ENCODE data around the gene FLT3LG. TPM values are rescaled to one million over a fixed set of nuclear protein-coding genes. Genes with fewer than 3 reads are reported as not detected.

FLT3LG gene
- total RNA-seq, 1 donor from 2014 or later, result 1.4 TPM

DNA sequence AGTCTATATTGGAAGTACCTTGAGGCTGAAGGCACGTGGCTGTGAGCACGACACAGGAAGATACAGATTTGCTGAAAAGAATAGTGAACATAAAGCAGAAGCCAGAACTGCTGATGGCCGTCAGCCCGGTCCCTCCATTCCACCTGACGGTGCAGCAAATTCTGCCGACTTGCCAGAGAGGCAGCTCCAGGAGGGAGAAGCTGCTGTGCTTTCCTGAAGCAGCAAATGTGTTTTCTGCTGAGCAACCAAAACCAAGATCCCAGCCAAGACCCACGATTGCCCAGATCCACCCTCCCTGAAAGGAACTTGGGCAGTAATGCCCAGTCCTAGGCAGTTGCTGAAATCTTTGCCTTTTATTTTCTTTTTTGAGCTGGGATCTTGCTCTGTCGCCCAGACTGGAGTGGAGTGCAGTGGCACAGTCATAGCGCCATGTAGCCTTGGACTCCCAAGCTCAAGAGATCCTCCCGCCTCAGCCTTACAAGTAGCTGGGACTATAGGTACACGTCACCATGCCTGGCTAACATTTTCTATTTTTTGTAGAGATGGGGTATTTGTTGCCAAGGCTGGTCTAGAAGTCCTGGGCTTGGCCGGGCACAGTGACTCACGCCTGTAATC, 46.8 kb downstream of the FLT3LG start:
- Mint-ChIP-seq H3K27me3 (ENCODE audit: unreplicated experiment) (peaks cover 1% of the 10 kb centered on the region), H3K36me3 (ENCODE audit: low read depth, unreplicated experiment) (peaks cover 38% of the 10 kb centered on the region), H3K27ac (ENCODE audit: unreplicated experiment) (no peak overlapping the region), H3K9me3 (ENCODE audit: unreplicated experiment) (no peaks in the 10 kb centered on the region), H3K4me1 (ENCODE audit: unreplicated experiment) (peaks cover 13% of the 10 kb centered on the region), H3K4me3 (ENCODE audit: unreplicated experiment) (no peak overlapping the region)
- TF ChIP-seq, protein P1, sequence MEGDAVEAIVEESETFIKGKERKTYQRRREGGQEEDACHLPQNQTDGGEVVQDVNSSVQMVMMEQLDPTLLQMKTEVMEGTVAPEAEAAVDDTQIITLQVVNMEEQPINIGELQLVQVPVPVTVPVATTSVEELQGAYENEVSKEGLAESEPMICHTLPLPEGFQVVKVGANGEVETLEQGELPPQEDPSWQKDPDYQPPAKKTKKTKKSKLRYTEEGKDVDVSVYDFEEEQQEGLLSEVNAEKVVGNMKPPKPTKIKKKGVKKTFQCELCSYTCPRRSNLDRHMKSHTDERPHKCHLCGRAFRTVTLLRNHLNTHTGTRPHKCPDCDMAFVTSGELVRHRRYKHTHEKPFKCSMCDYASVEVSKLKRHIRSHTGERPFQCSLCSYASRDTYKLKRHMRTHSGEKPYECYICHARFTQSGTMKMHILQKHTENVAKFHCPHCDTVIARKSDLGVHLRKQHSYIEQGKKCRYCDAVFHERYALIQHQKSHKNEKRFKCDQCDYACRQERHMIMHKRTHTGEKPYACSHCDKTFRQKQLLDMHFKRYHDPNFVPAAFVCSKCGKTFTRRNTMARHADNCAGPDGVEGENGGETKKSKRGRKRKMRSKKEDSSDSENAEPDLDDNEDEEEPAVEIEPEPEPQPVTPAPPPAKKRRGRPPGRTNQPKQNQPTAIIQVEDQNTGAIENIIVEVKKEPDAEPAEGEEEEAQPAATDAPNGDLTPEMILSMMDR (IDR thresholded peaks at IDR 0.05; ENCODE audit: unreplicated experiment), result no peak
- DNase-seq (ENCODE audit: low spot score), result no peak

DNA sequence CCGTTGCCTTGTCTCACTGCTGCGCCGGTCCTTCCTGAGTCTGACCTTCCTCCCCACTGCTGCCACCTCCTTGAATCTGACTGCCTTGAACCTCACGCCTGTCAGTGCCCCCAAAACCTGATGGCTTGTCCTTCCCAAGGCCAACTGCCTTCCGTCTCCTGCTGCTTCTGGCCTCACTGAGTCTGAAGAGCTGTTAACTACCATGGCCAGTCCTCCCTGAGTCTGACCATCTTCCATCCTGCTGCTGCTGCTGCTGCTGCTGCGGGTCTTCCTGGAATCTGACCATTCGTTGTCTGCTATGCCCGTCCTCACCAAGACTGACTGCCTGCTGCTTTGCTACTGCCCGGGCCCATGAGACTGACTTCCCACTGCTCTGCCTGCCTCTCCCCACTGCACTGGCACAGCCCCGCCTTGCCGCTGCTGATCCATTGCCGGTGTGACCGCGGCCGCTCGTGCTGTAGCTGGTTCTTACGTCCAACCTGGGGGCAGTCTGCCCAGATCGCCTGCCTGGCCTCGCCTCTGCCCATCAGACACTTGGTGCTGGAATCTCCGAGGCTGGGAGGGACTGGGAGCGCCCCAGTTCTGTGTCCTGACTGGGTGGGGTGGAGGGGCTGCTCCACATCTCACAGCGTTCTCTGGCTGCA, 50.9 kb downstream of the FLT3LG start:
- Mint-ChIP-seq H3K4me3 (ENCODE audit: unreplicated experiment) (peak overlapping the region; percentile 81), H3K27ac (ENCODE audit: unreplicated experiment) (peak overlapping the region; percentile 31), H3K9me3 (ENCODE audit: unreplicated experiment) (no peaks in the 10 kb centered on the region), H3K36me3 (ENCODE audit: low read depth, unreplicated experiment) (peaks cover 31% of the 10 kb centered on the region), H3K4me1 (ENCODE audit: unreplicated experiment) (peaks cover 7% of the 10 kb centered on the region), H3K27me3 (ENCODE audit: unreplicated experiment) (peaks cover 8% of the 10 kb centered on the region)
- no peak for DNase-seq (ENCODE audit: low spot score)
- TF ChIP-seq, protein P1 (IDR thresholded peaks at IDR 0.05; ENCODE audit: unreplicated experiment), result no peak

DNA sequence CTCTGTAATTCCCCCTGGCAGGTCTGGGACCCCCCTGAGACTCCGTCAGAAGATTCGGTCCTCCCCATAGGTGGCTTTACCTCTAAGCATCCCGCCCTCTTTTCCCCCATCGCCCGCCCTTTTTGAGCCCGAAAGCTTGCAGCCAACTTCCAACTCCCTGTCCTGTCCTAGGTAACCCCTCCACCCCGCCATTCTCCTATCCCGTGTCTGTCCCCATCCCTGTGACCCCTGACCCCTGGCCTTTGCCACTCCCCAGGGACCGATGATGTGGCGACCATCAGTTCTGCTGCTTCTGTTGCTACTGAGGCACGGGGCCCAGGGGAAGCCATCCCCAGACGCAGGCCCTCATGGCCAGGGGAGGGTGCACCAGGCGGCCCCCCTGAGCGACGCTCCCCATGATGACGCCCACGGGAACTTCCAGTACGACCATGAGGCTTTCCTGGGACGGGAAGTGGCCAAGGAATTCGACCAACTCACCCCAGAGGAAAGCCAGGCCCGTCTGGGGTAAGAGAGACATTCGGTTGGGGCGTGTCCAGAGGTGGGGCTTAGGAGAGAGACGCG, 54.3 kb downstream of the FLT3LG start:
- H3K4me3 Mint-ChIP-seq (ENCODE audit: unreplicated experiment), result peak overlapping the region; percentile 23
- TF ChIP-seq, protein P1 (IDR thresholded peaks at IDR 0.05; ENCODE audit: unreplicated experiment), result no peak
- no peak for DNase-seq (ENCODE audit: low spot score)
- peaks cover 14% of the 10 kb centered on the region for H3K27me3 Mint-ChIP-seq (ENCODE audit: unreplicated experiment)
- H3K4me1 Mint-ChIP-seq (ENCODE audit: unreplicated experiment), result peaks cover 13% of the 10 kb centered on the region
- H3K36me3 Mint-ChIP-seq (ENCODE audit: low read depth, unreplicated experiment), result peaks cover 36% of the 10 kb centered on the region
- no peak overlapping the region for H3K27ac Mint-ChIP-seq (ENCODE audit: unreplicated experiment)
- no peaks in the 10 kb centered on the region for H3K9me3 Mint-ChIP-seq (ENCODE audit: unreplicated experiment)

DNA sequence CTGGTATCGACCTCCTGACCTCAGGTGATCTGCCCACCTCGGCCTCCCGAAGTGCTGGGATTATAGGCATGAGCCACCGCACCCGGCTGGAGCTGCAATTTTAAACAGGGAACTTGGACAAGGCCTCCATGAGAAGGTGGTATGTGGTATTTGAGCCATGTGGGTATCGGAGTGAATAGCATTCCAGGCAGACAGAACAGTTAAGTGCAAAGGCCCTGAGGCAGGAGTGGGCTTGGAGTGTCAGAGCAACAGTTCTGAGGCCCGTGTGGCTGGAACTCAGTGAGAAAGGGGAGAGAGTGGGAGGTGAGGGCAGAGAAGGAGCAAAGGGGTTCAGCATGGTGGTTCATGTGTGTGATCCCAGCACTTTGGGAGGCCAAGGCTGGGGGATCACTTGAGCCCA, 56.7 kb downstream of the FLT3LG start:
- no peak for DNase-seq (ENCODE audit: low spot score)
- TF ChIP-seq, protein P1 (IDR thresholded peaks at IDR 0.05; ENCODE audit: unreplicated experiment), result no peak
- Mint-ChIP-seq H3K4me3 (ENCODE audit: unreplicated experiment) (peak overlapping the region; percentile 75), H3K27ac (ENCODE audit: unreplicated experiment) (no peak overlapping the region), H3K9me3 (ENCODE audit: unreplicated experiment) (no peaks in the 10 kb centered on the region), H3K36me3 (ENCODE audit: low read depth, unreplicated experiment) (peaks cover 28% of the 10 kb centered on the region), H3K4me1 (ENCODE audit: unreplicated experiment) (peaks cover 22% of the 10 kb centered on the region), H3K27me3 (ENCODE audit: unreplicated experiment) (peaks cover 20% of the 10 kb centered on the region)

All from endothelial cell (in vitro differentiated cells).